ENCODE data around the gene IGSF21. TPM values are rescaled to one million over a fixed set of nuclear protein-coding genes. Genes with fewer than 3 reads are reported as not detected.

The IGSF21 gene
- total RNA-seq, 1 experiment from 2014 or later: 5.2 TPM

DNA sequence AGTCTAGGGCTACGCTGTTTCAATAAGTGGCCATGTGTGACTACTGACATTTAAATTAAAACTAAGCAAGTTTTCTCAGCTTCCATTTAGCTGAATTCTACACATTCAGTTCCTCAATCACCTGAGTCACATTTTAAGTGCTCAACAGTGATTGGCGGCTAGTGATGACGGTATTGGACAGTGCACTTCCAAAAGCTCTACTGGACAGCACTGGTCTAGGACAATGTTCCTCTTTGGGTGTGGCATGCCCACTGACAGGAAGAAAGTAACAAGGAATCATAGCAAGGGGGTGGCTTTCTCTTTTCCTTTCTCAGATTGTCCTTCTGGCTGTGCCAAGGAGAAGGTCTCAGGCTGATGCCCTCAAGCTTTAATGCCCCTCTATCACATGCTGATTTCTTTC is 11.7 kb downstream of the IGSF21 start:
- no peaks in the 10 kb centered on the region for H3K36me3 Mint-ChIP-seq (ENCODE audit: insufficient read depth in 1 of 3, low read depth in 3 of 3)
- Histone ChIP-seq H2BK12ac (ENCODE audit: insufficient read length, low read depth, low read length) (no peak overlapping the region), H2BK15ac (ENCODE audit: low read depth, low read length) (no peak overlapping the region), H3K79me2 (ENCODE audit: insufficient read depth, low read length) (peaks cover 5% of the 10 kb centered on the region; the same call in 1 of the 2 replicates), H3K4me2 (ENCODE audit: insufficient read depth, insufficient read length, low read length) (no peak overlapping the region), H3K14ac (ENCODE audit: insufficient read depth, low read length) (no peak overlapping the region), H3K18ac (ENCODE audit: insufficient read length, low read depth, low read length) (no peak overlapping the region), H3K23ac (ENCODE audit: insufficient read length, low read depth, low read length) (no peak overlapping the region), H3K56ac (ENCODE audit: insufficient read length, low read depth, low read length) (no peak overlapping the region), H2AK5ac (ENCODE audit: insufficient read length, low read length) (no peak overlapping the region), H3T11ph (ENCODE audit: low read length) (no peak overlapping the region), H2BK120ac (ENCODE audit: low read depth, low read length, poor library complexity, severe bottlenecking) (no peak overlapping the region), H2BK5ac (ENCODE audit: insufficient read length, low read length) (no peak overlapping the region), H3K27ac (ENCODE audit: insufficient read length, low read depth, low read length) (no peak overlapping the region), H4K91ac (ENCODE audit: insufficient read length, low read depth, low read length) (no peak overlapping the region), H4K5ac (ENCODE audit: insufficient read length, low read depth, low read length) (no peak overlapping the region), H4K20me1 (ENCODE audit: control insufficient read depth, insufficient read depth, insufficient read length) (no peaks in the 10 kb centered on the region), H3K4me1 (ENCODE audit: insufficient read depth, low read length) (no peaks in the 10 kb centered on the region; the same call in 1 of the 2 replicates), H3K27me3 (ENCODE audit: insufficient read depth, low read length) (no peaks in the 10 kb centered on the region), H3K9ac (ENCODE audit: extremely low read depth, insufficient read length, low read length) (no peak overlapping the region), H3K79me1 (ENCODE audit: insufficient read depth, low read depth, low read length, poor library complexity, severe bottlenecking) (no peaks in the 10 kb centered on the region), H3K9me3 (ENCODE audit: control insufficient read depth, low read depth, low read length) (no peaks in the 10 kb centered on the region), H2AFZ (ENCODE audit: low read length) (no peak overlapping the region), H3K4ac (ENCODE audit: low read depth, low read length) (no peak overlapping the region), H4K8ac (replicated peaks; ENCODE audit: insufficient read length, low read depth, low read length) (no peak overlapping the region), H3K23me2 (ENCODE audit: insufficient read length, low read depth, low read length, poor library complexity, severe bottlenecking) (no peaks in the 10 kb centered on the region), H2BK20ac (ENCODE audit: low read depth, low read length, poor library complexity, severe bottlenecking) (no peak overlapping the region)
- TF ChIP-seq, protein P1, sequence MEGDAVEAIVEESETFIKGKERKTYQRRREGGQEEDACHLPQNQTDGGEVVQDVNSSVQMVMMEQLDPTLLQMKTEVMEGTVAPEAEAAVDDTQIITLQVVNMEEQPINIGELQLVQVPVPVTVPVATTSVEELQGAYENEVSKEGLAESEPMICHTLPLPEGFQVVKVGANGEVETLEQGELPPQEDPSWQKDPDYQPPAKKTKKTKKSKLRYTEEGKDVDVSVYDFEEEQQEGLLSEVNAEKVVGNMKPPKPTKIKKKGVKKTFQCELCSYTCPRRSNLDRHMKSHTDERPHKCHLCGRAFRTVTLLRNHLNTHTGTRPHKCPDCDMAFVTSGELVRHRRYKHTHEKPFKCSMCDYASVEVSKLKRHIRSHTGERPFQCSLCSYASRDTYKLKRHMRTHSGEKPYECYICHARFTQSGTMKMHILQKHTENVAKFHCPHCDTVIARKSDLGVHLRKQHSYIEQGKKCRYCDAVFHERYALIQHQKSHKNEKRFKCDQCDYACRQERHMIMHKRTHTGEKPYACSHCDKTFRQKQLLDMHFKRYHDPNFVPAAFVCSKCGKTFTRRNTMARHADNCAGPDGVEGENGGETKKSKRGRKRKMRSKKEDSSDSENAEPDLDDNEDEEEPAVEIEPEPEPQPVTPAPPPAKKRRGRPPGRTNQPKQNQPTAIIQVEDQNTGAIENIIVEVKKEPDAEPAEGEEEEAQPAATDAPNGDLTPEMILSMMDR (conservative IDR thresholded peaks at IDR 0.05): no peak
- no peak for DNase-seq
- H3K4me1 Mint-ChIP-seq: peaks cover 13 to 22% of the 10 kb centered on the region in 2 experiments
- no peak overlapping the region for H3K4me3 Mint-ChIP-seq
- peaks cover 40% of the 10 kb centered on the region for H3K27me3 Mint-ChIP-seq (ENCODE audit: low read depth)
- no CpG with 5 or more reads among the region's 3 CpGs for WGBS (ENCODE audit: extremely low coverage, insufficient read length, low lambda C conversion rate)
- H3K9me3 Mint-ChIP-seq: no peaks in the 10 kb centered on the region
- H3K27ac Mint-ChIP-seq: 0 out of 7 replicates have a peak overlapping the region, but pooled peaks of 1 of the 3 experiments have one; percentile 25

Measured in H9 (cell line).